AG09309 (cell line): ENCODE results near the gene AGBL4.

Experiments
- DNase-seq: peaks from one replicate; pipeline ENCODE4 v3.0.0-alpha.2; 2010; ENCODE audit warnings: low read depth
- H3K4me3 ChIP-seq: 2 replicates; pipeline ENCODE4 v1.5.1; 2011; ENCODE audit warnings: mild to moderate bottlenecking, low read depth, low read length, moderate library complexity; ENCODE audit not compliant: control insufficient read depth
- TF ChIP-seq, protein P1 (sequence below): IDR thresholded peaks from 2 replicates; pipeline ENCODE4 v1.5.1; 2011; ENCODE audit warnings: mild to moderate bottlenecking, low read depth, low read length, inconsistent platforms; ENCODE audit not compliant: insufficient read depth, control insufficient read depth; ENCODE audit errors: missing control alignments

Gene AGBL4

DNA sequence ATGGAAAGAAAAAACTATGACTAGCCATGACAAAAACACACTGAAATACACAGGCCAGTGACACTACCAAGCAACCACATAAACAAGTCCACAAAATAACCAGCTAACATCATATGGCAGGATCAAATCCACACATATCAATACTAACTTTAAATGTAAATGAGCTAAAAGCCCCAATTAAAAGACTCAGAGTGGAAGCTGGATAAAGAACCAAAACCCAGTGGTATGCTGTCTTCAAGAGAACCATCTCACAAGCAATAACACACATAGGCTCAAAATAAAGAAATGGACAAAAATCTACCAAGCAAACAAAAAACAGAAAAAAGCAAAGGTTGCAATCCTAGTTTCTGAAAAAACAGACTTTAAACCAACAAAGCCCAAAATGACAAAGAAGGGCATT, 770.8 kb downstream of the AGBL4 start:
- DNase-seq, result no peak
- TF ChIP-seq, protein P1, sequence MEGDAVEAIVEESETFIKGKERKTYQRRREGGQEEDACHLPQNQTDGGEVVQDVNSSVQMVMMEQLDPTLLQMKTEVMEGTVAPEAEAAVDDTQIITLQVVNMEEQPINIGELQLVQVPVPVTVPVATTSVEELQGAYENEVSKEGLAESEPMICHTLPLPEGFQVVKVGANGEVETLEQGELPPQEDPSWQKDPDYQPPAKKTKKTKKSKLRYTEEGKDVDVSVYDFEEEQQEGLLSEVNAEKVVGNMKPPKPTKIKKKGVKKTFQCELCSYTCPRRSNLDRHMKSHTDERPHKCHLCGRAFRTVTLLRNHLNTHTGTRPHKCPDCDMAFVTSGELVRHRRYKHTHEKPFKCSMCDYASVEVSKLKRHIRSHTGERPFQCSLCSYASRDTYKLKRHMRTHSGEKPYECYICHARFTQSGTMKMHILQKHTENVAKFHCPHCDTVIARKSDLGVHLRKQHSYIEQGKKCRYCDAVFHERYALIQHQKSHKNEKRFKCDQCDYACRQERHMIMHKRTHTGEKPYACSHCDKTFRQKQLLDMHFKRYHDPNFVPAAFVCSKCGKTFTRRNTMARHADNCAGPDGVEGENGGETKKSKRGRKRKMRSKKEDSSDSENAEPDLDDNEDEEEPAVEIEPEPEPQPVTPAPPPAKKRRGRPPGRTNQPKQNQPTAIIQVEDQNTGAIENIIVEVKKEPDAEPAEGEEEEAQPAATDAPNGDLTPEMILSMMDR, result no peak
- no peak overlapping the region for H3K4me3 ChIP-seq

DNA sequence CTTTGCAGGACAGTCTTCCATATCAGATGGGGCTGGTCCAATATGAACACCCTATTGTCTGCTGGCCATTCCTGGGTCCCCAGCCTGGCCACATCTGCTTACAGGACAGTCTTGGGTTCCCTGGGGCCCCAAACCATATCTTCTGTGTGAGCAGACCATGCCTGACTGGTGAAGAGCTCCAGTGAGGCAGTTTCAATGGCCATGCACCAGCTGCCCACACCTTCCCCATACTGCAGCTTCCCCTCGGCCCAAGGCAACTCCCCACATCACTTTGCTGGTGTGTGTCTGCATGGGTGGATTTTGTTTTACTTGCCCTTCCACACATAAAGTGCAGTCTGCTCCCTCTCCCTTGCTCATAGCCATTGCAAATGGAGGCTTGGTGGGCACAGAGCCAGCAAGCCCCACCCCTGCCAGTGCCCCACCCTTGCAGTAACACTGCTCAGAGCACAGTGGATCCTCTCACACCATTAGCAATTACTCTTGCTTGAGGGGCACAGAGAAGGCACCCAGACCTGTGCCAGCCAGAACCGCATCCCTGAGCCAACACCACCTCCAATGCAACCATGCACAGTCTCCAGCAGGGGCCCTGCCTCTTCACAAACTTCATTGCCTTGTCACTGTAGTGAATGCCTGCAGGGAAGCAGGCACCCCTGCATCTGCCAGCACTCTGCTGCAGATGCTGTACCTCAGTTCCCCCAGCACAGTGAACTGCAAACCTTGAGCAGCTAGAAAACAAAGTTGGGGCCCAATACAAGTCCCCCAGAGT, 772.6 kb downstream of the AGBL4 start:
- no peak for DNase-seq
- TF ChIP-seq, protein P1, result no peak

DNA sequence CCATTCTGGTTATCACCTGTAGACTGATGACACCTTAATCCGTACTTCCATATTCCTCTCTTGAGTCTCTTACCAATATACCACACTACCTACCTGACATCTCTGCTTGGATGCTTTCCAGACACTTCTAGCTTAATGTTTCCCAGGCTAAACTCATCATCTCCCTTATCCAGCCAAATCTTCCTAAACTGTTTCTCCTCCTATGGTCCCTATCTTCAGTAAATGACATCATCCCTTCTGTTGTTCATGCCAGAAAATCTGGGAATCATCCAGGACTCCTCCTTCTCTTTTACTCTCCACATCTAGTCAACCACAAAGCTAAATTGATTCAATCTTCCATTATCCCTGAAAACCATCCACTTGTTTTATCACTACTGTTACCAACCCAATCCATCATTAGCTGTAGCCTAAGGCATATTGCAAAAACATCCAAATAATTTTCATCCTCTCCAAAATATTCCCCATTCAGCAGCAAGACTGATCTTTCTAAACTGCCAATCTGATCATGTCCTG, 783.0 kb downstream of the AGBL4 start:
- no peak for DNase-seq
- no peak overlapping the region for H3K4me3 ChIP-seq
- TF ChIP-seq, protein P1, result no peak

More for the DNA sequence above, 772.6 kb downstream of the AGBL4 start:
- no peak overlapping the region for H3K4me3 ChIP-seq

DNA sequence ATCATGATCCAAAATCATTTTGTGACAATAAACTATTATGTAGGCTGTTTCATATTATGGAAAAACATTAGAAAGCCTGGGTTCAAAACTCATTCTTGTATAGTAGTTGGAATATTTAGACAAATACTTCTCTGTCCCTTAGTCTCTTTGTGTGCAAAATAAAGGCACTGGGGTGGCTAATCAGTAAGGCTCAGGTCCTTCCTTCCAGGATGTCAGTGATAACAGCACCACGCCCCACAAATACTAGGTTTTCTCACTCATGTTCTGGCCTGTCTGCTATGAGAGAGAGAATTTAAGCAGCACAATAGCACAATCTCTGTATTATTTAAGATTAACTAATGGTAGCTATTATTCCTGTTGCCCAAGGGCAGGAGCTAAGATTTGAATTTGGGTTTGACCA, 788.8 kb downstream of the AGBL4 start:
- no peak for DNase-seq
- H3K4me3 ChIP-seq, result no peak overlapping the region
- TF ChIP-seq, protein P1, result no peak

DNA sequence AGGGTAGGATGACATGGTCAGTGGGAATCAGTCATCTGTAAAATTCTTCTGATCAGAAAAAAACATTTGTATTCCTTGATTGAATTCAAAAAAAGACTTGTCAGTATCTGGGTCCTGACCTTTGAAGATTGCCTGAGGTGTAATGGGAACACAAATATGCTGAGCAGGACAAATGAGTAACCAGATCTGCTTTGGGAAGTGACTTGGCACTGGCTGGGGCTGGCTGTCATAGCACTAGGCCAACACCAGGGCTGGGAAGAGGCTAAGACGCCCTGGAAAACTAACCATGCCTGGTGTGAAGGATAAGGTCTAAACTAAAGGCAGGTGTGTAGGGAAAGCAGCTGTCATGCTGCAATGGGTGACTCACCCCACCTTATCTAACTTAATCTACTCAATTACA, 794.2 kb downstream of the AGBL4 start:
- TF ChIP-seq, protein P1, result no peak
- DNase-seq, result no peak
- no peak overlapping the region for H3K4me3 ChIP-seq

DNA sequence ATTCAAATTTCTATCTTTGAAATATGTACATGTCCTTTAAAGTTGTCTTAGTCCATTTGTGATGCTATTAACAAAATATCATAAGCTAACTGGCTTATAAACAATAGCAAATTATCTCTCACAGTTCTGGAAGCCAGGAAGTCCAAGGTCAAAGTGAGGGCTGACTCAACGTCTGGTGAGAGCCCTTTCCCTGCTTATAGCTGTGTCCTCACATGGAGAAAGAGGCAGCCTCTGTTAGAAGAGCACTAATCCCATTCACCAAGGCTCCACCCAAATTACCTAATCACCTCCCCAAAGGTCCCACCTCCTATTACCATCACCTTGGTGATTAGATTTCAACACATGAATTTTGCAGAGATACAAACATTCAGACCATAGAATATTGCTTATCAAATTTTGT, 797.0 kb downstream of the AGBL4 start:
- DNase-seq, result no peak
- no peak overlapping the region for H3K4me3 ChIP-seq
- TF ChIP-seq, protein P1, result no peak
